ENCODE measurements around the gene AMT. TPM values are rescaled to one million over a fixed set of nuclear protein-coding genes. Genes with fewer than 3 reads are reported as not detected.
"Not testable (repeated sequence)": the region's sequence is repeated elsewhere in the genome, so short reads cannot be mapped to it uniquely, and the experiment has no call there.

AMT gene
- total and polyA plus RNA-seq, 4 donors: 3.8 to 12.4 (median 8.8) TPM

DNA sequence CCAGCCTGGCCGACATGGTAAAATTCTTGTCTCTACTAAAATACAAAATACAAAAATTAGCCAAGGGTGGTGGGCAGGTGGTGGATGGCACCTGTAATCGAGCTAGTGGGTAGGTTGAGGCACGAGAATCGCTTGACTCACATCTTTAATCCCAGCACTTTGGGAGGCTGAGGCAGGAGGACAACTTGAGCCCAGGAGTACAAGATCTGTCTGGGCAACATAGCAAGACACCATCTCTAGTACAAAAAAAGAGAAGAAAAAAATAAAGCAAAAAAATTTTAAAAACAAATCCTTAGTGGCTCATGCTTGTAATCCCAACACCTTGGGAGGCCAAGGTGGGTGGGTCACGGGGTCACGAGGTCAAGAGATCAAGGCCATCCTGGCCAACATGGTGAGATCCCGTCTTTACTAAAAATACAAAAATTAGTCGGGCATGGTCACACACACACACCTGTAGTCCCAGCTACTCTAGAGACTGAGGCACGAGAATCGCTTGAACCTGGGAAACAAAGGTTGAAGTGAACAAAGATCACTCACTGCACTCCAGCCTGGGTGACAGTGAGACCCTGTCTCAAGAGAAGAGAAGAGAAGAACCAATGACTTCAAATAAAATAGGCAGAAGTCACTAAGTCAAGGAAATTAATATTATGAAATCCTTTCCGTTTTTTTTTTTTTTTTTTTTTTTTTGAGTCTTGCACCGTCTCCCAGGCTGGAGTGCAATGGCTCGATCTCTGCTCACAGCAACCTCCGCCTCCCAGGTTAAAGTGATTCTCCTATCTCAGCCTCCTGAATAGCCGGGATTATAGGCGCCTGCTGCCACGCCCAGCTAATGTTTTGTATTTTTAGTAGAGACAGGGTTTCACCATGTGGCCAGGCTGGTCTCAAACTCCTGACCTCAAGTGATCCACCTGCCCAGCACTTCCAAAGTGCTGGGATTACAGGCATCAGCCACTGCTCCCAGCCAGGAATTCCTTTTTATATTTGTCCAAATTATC is 15.4 kb downstream of the AMT start:
- DNase-seq: no peak
- peak overlapping the region in 1 of 2 donors; percentile 23 for H3K9ac ChIP-seq (ENCODE audit: insufficient read depth in 1 of 2, low read length in 2 of 2)
- peaks cover 0 to 4% (median 3%) of the 10 kb centered on the region in 4 donors for H3K36me3 ChIP-seq (ENCODE audit: control insufficient read depth in 4 of 4, insufficient read depth in 4 of 4, low read length in 4 of 4)
- no peak for ATAC-seq (ENCODE audit: insufficient read depth, low FRiP score)
- H3K4me3 ChIP-seq: no peak overlapping the region
- H3K9me3 ChIP-seq (ENCODE audit: control insufficient read depth in 4 of 4, insufficient read depth in 3 of 4, low read length in 3 of 4): no peaks in the 10 kb centered on the region
- TF ChIP-seq, protein P1, sequence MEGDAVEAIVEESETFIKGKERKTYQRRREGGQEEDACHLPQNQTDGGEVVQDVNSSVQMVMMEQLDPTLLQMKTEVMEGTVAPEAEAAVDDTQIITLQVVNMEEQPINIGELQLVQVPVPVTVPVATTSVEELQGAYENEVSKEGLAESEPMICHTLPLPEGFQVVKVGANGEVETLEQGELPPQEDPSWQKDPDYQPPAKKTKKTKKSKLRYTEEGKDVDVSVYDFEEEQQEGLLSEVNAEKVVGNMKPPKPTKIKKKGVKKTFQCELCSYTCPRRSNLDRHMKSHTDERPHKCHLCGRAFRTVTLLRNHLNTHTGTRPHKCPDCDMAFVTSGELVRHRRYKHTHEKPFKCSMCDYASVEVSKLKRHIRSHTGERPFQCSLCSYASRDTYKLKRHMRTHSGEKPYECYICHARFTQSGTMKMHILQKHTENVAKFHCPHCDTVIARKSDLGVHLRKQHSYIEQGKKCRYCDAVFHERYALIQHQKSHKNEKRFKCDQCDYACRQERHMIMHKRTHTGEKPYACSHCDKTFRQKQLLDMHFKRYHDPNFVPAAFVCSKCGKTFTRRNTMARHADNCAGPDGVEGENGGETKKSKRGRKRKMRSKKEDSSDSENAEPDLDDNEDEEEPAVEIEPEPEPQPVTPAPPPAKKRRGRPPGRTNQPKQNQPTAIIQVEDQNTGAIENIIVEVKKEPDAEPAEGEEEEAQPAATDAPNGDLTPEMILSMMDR (IDR thresholded peaks at IDR 0.05; ENCODE audit: control extremely low read depth, extremely low read depth): no peak
- H3K4me1 ChIP-seq (ENCODE audit: control insufficient read depth in 5 of 5, insufficient read depth in 5 of 5, low read length in 5 of 5): peaks cover 6 to 18% (median 12%) of the 10 kb centered on the region in 5 donors
- no peaks in the 10 kb centered on the region for H3K27me3 ChIP-seq (ENCODE audit: control insufficient read depth in 3 of 3, insufficient read depth in 3 of 3, low read length in 2 of 3)
- peak overlapping the region in 1 of 2 donors; percentile 67 for H3K27ac ChIP-seq (ENCODE audit: low read depth in 1 of 2, low read length in 1 of 2)
- WGBS, 2 donors: 48 to 51% methylated on average over 17 of the region's 17 CpGs

DNA sequence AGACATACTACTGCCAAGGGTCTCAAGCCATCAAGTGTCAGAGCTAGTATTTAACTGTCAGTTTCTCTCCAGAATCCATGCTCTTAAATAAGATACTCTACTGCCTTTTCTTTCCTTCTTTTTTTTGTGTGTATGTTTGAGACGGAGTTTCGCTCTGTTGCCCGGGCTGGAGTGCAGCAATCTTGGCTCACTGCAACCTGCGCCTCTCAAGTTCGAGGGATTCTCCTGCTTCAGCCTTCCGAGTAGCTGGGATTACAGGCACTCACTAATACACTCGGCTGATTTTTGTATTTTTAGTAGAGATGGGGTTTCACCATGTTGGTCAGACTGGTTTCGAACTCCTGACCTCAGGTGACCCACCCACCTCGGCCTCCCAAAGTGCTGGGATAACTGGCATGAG is 16.7 kb downstream of the AMT start:
- DNase-seq; H3K9me3 ChIP-seq (ENCODE audit: control insufficient read depth in 4 of 4, insufficient read depth in 3 of 4, low read length in 3 of 4); H3K36me3 ChIP-seq (ENCODE audit: control insufficient read depth in 4 of 4, insufficient read depth in 4 of 4, low read length in 4 of 4); H3K27me3 ChIP-seq (ENCODE audit: control insufficient read depth in 3 of 3, insufficient read depth in 3 of 3, low read length in 2 of 3); H3K9ac ChIP-seq (ENCODE audit: insufficient read depth in 1 of 2, low read length in 2 of 2); ATAC-seq (ENCODE audit: insufficient read depth, low FRiP score); H3K4me3 ChIP-seq: not testable (repeated sequence)
- 45 to 61% methylated on average over 9 of the region's 9 CpGs for WGBS, 2 donors
- Histone ChIP-seq H3K4me1 (ENCODE audit: control insufficient read depth in 5 of 5, insufficient read depth in 5 of 5, low read length in 5 of 5) (peaks cover 6 to 22% (median 12%) of the 10 kb centered on the region in 5 donors), H3K27ac (ENCODE audit: low read depth in 1 of 2, low read length in 1 of 2) (peak overlapping the region in 1 of 2 donors; percentile 63)

DNA sequence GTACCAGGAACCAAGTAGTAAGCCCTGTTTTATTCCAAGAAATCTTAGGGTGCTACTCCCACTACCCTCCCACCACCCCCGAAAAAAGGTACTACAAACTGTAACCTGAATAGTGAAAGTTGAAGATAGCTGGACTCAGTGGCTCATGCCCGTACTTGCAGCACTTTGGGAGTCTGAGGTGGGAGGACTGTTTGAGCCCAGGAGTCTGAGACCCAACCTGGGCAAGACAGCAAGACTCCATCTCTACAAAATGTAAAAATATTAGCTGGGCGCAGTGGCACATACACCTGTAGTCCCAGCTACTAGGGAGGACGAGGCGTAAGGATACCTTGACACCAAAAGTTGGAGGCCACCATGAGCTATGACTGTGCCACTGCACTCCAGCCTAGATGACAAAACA is 18.4 kb downstream of the AMT start:
- H3K4me1 ChIP-seq (ENCODE audit: control insufficient read depth in 5 of 5, insufficient read depth in 5 of 5, low read length in 5 of 5): peaks cover 0 to 20% (median 3%) of the 10 kb centered on the region in 5 donors
- no peak overlapping the region for H3K27ac ChIP-seq (ENCODE audit: low read depth in 1 of 2, low read length in 1 of 2)
- no peaks in the 10 kb centered on the region for H3K9me3 ChIP-seq (ENCODE audit: control insufficient read depth in 4 of 4, insufficient read depth in 3 of 4, low read length in 3 of 4)
- H3K9ac ChIP-seq (ENCODE audit: insufficient read depth in 1 of 2, low read length in 2 of 2): no peak overlapping the region
- 90 to 95% methylated on average over 5 of the region's 5 CpGs for WGBS, 2 donors
- DNase-seq: no peak
- H3K27me3 ChIP-seq (ENCODE audit: control insufficient read depth in 3 of 3, insufficient read depth in 3 of 3, low read length in 2 of 3): no peaks in the 10 kb centered on the region
- TF ChIP-seq, protein P1 (IDR thresholded peaks at IDR 0.05; ENCODE audit: control extremely low read depth, extremely low read depth): no peak
- peaks cover 0 to 6% (median 2%) of the 10 kb centered on the region in 4 donors for H3K36me3 ChIP-seq (ENCODE audit: control insufficient read depth in 4 of 4, insufficient read depth in 4 of 4, low read length in 4 of 4)
- ATAC-seq (ENCODE audit: insufficient read depth, low FRiP score): no peak
- no peak overlapping the region for H3K4me3 ChIP-seq

DNA sequence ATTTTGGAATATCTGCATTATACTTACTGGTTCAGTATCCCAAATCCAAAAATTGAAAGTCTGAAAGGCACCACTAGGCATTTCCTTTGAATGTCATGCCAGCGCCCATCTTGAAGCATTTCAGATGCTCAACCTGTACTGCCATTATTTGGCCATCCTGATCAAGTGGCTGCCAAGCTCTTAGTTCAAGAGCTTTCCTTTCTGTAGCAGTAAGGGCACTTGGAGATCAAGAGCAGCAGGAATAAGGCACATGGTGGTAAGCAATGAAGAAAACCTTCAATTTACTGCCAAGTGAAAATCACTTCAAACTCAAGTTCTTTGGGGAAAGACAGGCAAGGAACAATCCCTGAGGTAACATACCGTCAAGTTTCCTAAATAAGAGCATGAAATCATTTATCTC is 20.5 kb downstream of the AMT start:
- ATAC-seq (ENCODE audit: insufficient read depth, low FRiP score) (peak; percentile 35), DNase-seq (peak; percentile 30 to 75 (median 43))
- no peaks in the 10 kb centered on the region for H3K27me3 ChIP-seq (ENCODE audit: control insufficient read depth in 3 of 3, insufficient read depth in 3 of 3, low read length in 2 of 3)
- TF ChIP-seq, protein P1 (IDR thresholded peaks at IDR 0.05; ENCODE audit: control extremely low read depth, extremely low read depth): no peak
- peaks cover 0 to 17% (median 3%) of the 10 kb centered on the region in 5 donors for H3K4me1 ChIP-seq (ENCODE audit: control insufficient read depth in 5 of 5, insufficient read depth in 5 of 5, low read length in 5 of 5)
- no peak overlapping the region for H3K4me3 ChIP-seq
- H3K9me3 ChIP-seq (ENCODE audit: control insufficient read depth in 4 of 4, insufficient read depth in 3 of 4, low read length in 3 of 4): no peaks in the 10 kb centered on the region
- peaks cover 0 to 6% (median 3%) of the 10 kb centered on the region in 4 donors for H3K36me3 ChIP-seq (ENCODE audit: control insufficient read depth in 4 of 4, insufficient read depth in 4 of 4, low read length in 4 of 4)
- H3K9ac ChIP-seq (ENCODE audit: insufficient read depth in 1 of 2, low read length in 2 of 2): no peak overlapping the region
- H3K27ac ChIP-seq (ENCODE audit: low read depth in 1 of 2, low read length in 1 of 2): no peak overlapping the region
- 53 to 84% methylated on average over 2 of the region's 2 CpGs for WGBS, 2 donors
